ENCODE measurements around the gene TTPAL.
"Not testable (repeated sequence)": the region's sequence is repeated elsewhere in the genome, so short reads cannot be mapped to it uniquely, and the experiment has no call there.

Gene TTPAL

DNA sequence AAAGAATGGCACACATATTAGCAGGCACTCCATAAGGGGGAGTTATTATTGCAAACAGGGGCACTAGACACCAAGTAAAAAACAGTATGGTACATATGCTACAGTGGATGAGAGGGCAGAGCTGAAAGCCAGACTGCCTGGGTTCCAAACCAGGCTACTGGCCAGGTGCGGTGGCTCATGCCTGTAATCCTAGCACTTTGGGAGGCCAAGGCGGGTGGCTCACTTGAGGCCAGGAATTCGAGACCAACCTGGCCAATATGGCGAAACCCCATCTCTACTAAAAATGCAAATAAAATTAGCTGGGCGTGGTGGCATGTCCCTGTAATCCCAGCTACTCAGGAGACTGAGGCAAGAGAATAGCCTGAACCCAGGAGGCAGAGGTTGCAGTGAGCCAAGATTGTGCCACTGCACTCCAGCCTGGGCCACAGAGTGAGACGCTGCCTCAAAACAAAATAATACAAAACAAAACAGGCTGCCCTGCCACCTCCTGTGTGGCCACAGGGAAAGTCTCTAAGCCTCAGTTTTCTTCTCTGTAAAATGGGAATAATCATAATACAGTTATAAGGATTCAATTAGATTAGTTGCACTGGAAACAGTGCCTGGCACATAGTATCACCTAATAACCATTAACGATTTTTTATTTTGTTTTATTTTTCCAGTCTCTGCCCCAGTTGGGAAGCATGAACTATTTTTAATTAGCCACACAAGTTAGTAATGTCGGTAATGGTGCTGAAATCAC is 7.5 kb upstream of the TTPAL start:
- no peak for DNase-seq

DNA sequence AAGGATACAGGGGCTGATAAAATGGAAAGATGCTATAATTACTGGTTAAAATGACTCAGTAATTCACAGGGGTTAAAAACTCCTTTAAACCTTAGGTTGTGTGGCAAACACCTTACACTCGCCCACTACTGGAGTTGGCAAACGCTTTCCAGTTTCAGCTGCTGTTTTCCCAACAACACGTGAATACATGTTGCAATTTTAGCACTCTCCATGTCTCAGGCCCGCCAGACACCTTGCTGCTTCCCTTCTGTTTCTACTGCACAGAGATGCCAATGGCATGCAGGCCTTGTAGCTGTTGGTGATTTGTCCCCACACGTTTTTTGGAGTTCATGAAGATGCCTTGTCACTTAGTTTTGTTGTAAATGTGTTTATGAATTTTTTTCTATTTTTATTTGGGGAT is 5.3 kb upstream of the TTPAL start:
- no peak for DNase-seq

DNA sequence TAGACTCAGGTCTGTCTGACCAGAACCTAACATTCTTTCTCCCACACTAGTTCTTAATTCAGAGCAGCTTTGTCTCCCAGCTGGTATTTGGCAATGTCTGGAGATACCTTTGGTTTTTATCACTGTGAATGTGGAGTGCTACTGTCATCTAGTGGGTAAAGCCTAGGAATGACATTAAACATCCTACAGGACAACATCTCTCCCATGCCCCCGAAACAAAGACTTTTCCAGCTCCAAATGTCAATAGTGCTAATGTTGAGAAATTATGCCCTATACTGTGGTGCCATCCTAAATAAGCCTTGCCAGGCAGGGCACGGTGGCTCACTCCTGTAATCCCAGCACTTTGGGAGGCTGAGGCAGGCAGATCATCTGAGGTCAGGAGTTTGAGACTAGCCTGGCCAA is 4.2 kb upstream of the TTPAL start:
- DNase-seq = peak; percentile 53

DNA sequence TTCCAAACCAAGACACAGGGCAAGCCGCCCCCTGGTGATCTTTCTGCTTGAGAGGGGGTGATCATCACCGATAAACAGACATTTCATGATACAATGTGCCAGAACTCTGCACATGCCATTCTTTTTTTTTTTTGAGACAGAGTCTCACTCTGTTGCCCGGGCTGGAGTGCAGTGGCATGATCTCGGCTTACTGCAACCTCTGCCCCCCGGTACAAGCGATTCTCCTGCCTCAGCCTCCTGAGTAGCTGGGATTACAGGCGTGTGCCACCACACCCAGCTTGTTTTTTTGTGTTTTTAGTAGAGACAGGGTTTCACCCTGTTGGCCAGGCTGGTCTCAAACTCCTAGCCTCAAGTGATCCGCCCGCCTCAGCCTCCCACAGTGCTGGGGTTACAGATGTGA is 3.4 kb upstream of the TTPAL start:
- DNase-seq = not testable (repeated sequence)

- no peak for DNase-seq
These were observed 341 bp upstream of the TTPAL start for GRCh38 chr20:44475372-44475693.

- peak; percentile 7 for DNase-seq
These were observed 1.5 kb downstream of the TTPAL start for GRCh38 chr20:44477151-44477550.

DNA sequence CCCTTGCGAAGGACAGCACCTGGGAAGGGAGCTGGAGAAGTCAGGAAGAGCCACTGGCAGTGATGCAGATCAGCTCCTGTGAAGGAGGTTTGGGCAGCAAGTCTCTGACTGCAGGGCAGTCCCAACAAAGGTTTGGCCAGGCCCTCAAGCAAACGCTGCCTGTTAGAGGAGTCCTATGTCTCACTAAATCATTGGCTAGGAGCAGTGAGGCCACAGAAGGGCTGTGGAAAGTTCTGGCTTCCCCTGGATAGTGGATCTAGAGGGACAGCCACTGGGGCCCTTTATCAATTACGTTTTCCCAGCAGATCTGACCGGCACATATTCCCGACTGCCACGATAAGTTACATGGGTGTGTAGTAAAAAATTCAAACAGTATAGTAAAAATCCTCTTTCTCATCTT is 2.5 kb downstream of the TTPAL start:
- DNase-seq = no peak

DNA sequence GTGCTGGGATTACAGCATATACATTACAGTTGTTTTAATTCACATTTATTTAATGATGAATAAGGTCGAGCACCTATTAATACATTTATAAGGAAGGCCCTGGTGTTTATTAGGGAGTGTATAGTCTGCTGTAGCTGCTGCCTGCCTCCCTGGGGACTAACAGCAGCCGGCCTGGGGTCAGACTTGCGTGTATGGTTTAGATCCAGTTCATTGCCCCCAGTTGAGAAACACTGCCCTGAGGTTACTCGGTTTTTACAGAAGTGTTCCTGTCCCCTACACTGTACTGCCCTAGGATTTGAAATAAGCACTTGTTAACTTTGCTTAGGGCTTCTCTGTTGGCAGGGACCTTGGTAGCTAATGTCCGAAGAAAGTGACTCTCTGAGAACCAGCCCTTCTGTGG is 4.0 kb downstream of the TTPAL start:
- DNase-seq = no peak

DNA sequence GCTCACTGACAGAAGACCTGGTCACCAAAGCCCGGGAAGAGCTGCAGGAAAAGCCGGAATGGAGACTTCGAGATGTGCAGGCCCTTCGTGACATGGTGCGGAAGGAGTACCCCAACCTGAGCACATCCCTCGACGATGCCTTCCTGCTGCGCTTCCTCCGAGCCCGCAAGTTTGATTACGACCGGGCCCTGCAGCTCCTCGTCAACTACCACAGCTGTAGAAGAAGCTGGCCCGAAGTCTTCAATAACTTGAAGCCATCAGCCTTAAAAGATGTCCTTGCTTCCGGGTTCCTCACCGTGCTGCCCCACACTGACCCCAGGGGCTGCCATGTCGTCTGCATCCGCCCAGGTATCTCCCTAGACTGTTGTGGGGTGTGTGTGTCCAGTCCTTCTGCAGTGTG is 4.4 kb downstream of the TTPAL start:
- no peak for DNase-seq

- DNase-seq = no peak
These were observed 6.2 kb downstream of the TTPAL start for GRCh38 chr20:44481719-44482416.

- DNase-seq = no peak
These were observed 7.4 kb downstream of the TTPAL start for GRCh38 chr20:44483112-44483511.

GRCh38 chr20:44485078-44485829 is 9.6 kb downstream of the TTPAL start:
- DNase-seq = no peak

DNA sequence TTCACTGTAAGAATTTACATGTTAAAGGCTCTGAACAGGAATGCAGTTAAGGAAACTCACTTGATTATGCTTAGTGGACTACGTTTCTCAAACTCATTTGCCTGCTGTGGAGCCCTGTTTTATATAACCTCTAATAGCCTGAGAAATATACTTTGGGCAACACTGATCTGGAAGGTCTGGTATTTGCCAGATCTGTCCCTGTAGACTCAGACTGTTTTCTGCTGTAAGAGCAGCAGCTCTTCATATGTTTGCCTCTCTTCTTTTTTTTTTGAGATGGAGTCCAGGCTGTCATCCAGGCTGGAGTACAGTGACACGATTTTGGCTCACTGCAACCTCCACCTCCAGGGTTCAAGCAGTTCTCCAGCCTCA is 10.1 kb downstream of the TTPAL start:
- DNase-seq = no peak

DNA sequence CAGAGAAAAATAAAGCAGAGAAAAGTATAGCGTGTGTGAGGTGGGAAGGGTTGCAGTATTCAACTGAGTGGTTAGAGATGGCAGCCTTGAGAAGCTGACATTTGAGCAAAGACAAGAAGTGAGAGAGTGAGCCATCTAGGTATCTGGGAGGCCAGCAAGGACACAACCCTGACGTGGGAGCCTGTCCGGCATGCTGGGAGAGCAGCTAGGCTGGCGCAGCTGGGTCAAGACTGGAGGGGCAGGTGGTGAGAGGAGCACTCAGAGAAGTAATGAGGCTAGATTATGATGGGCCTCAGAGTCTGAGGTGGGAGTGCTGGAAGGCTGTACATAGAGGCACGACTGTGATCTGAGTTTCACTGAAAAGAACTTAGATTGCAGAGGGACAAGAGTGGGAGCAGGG is 12.9 kb downstream of the TTPAL start:
- DNase-seq = no peak

DNA sequence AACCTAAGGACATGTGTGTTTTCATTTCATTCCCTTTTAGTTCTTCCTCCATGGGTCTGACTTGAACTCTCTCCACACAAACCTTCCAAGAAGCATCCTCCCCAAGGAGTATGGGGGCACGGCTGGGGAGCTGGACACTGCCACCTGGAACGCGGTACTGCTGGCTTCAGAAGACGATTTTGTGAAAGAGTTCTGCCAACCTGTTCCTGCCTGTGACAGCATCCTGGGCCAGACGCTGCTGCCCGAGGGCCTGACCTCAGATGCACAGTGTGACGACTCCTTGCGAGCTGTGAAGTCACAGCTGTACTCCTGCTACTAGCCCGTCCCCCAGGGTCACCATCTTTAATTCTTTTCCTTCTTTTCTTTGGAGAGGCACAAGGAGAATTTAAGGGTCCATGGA is 13.5 kb downstream of the TTPAL start:
- DNase-seq = no peak

- DNase-seq = no peak
These were observed 14.3 kb downstream of the TTPAL start for GRCh38 chr20:44489931-44490330.

DNA sequence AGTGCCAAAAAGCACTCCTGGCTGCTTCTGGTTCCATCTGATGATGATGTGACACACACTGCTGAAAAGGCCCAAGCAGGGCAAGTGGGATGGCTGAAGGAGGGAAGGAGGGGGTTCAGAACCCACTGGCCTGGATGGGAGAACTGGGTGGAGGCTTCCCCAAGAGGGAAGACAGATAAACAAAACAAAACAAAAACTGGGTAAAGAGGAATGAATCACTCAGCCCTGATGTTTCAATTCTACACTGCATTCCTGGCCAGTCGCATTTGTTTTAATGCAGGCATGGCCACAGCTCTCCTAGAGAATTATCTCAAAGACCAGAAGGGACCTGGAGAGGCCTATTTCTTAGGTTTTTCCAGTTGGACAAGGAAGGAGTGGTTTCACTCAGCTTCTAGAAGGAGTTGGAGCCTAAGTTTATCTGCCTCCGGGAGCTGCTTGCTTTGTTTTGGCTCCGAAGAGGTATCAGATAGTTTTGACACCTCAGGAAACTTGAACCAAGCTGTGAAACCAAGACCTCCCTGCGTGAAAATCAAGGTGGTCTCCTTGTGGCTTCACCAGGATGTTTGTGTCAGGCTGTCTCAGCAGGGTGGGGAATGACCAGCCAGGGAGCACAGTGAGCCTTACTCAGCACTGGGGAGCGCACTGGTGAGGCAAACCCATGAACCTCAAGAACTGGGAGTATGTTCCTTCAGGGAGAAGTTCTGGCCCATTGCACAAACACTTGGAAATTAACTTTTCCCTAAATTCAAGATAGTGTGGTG is 16.1 kb downstream of the TTPAL start:
- DNase-seq = peak; percentile 91

- peak; percentile 92 for DNase-seq
These were observed 18.6 kb downstream of the TTPAL start for GRCh38 chr20:44494266-44494665.

DNA sequence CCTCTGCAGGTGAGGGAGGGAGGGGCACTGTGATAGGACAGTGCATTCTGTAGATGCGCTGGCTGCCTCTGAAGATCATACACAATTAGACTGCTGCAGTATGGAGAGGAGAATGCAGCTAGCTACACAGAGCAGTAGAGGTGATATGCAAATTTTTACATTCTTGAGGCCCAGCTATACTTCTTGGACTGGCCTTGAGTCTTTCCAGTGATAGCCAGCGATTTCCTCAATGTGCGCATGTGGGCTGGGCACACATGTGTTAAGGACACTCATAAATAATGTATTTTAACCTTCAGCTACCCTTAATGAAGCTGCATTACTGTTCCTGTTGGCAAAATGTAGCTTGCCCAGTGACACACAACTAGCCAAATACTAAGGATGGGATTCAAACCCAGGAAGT is 19.0 kb downstream of the TTPAL start:
- no peak for DNase-seq

GRCh38 chr20:44495257-44495656 is 19.6 kb downstream of the TTPAL start:
- peak; percentile 74 for DNase-seq

- peak; percentile 98 for DNase-seq
These were observed 20.3 kb downstream of the TTPAL start for GRCh38 chr20:44495802-44496481.

DNA sequence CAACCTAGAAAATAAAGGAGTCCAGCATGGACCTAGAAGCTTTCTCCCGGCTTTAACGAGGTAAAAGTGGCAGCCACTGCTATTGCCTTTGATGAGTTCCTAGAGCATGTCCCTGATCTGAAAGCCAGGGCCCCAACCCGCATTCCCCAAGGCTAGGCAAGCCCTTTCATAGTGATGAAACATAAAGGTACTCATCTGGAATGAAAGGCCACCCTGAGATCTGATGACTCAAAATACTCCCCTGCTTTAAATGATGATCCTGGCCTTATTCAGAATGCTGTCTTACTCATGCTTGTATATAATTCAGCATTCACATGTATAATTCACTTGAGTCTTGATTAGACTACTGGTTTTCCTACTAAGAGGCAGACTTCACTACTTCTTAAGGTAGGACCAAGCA is 21.3 kb downstream of the TTPAL start:
- DNase-seq = peak; percentile 94

GRCh38 chr20:44497761-44498160 is 22.1 kb downstream of the TTPAL start:
- DNase-seq = no peak
